Vagina (tissue), 2 donors: Measurements from ENCODE around the gene FXYD1. TPM values are rescaled to one million over a fixed set of nuclear protein-coding genes. Genes with fewer than 3 reads are reported as not detected.

Experiments used
- DNase-seq, 2 donors: peaks; one replicate each; pipeline ENCODE4 v3.0.0-alpha.2; 2017; ENCODE audit errors: extremely low spot score in 2 of 2
- H3K27ac ChIP-seq: fragments of 200-600 bp; sonication (generic); one replicate; pipeline ENCODE4 v1.5.1; 2019
- H3K27me3 ChIP-seq: fragments of 200-600 bp; sonication (generic); one replicate; pipeline ENCODE4 v1.5.1; 2019
- H3K36me3 ChIP-seq, 2 donors: fragments of 200-600 bp; sonication (generic); one replicate each; pipeline ENCODE4 v1.5.1; 2017 to 2019
- H3K4me1 ChIP-seq: fragments of 200-600 bp; sonication (generic); one replicate; pipeline ENCODE4 v1.5.1; 2019
- H3K4me3 ChIP-seq, 2 donors: fragments of 200-600 bp; sonication (generic); 1 replicate in 1 of 2; 2 replicates in 1 of 2; pipeline ENCODE4 v1.5.1; 2016 to 2019
- H3K9me3 ChIP-seq: fragments of 200-600 bp; sonication (generic); one replicate; pipeline ENCODE4 v1.5.1; 2019
- CTCF ChIP-seq, 3 experiments: fragments of 450-650 bp in 2 of 3; fragments of 200-600 bp in 1 of 3; sonication (generic) in 1 of 3; IDR thresholded peaks; one replicate each; pipeline ENCODE4 v1.5.1; 2017 to 2019; ENCODE audit warnings: antibody characterized with exemption in 3 of 3, mild to moderate bottlenecking in 2 of 3, moderate library complexity in 2 of 3
- POLR2A ChIP-seq, 2 donors: fragments of 450-650 bp; IDR thresholded peaks; one replicate each; pipeline ENCODE4 v1.6.1; 2017; ENCODE audit warnings: antibody characterized with exemption in 2 of 2, mild to moderate bottlenecking in 2 of 2, moderate library complexity in 2 of 2
- POLR2AphosphoS5 ChIP-seq, 2 donors: sonication (generic); formaldehyde crosslinking; IDR thresholded peaks; one replicate each; pipeline ENCODE4 v1.9.0; 2017; ENCODE audit warnings: antibody characterized with exemption in 2 of 2, mild to moderate bottlenecking in 2 of 2, low read depth in 1 of 2; ENCODE audit not compliant: insufficient read depth in 1 of 2
- intact Hi-C: fragments of 100-400 bp; cut with DNase I; formaldehyde crosslinking; loops from one replicate; pipeline ENCODE4 v1.15.1; 2023
- total RNA-seq: library from RNA; depleted of rRNA; stranded (reverse); fragments of >200 nt; gene quantifications from one replicate; pipeline ENCODE4 v1.2.3, GENCODE V29; 2016

Gene FXYD1
- total RNA-seq, 1 donor from 2014 or later: 135 TPM

- Histone ChIP-seq H3K4me3 (no peak overlapping the region), H3K27me3 (no peaks in the 10 kb centered on the region), H3K36me3 (no peaks in the 10 kb centered on the region), H3K9me3 (no peaks in the 10 kb centered on the region), H3K4me1 (no peaks in the 10 kb centered on the region), H3K27ac (no peak overlapping the region)
- no peak for TF ChIP-seq POLR2A (IDR thresholded peaks at IDR 0.05)
- no peak for TF ChIP-seq POLR2AphosphoS5 (IDR thresholded peaks at IDR 0.05; ENCODE audit: insufficient read depth in 1 of 2, low read depth in 1 of 2)
- TF ChIP-seq CTCF (IDR thresholded peaks at IDR 0.05): no peak
- DNase-seq: no peak
- intact Hi-C loops: no loop called here
Observed at GRCh38 chr19:35105047-35105410, 33.6 kb upstream of the FXYD1 start.

- DNase-seq: no peak
- TF ChIP-seq CTCF (IDR thresholded peaks at IDR 0.05) (no peak), POLR2A (IDR thresholded peaks at IDR 0.05) (no peak), POLR2AphosphoS5 (IDR thresholded peaks at IDR 0.05; ENCODE audit: insufficient read depth in 1 of 2, low read depth in 1 of 2) (no peak)
- H3K4me3 ChIP-seq: no peak overlapping the region
- H3K4me1 ChIP-seq: no peaks in the 10 kb centered on the region
- intact Hi-C loops: no loop called here
- H3K27ac ChIP-seq: no peak overlapping the region
- no peaks in the 10 kb centered on the region for H3K27me3 ChIP-seq
- H3K9me3 ChIP-seq: no peaks in the 10 kb centered on the region
- H3K36me3 ChIP-seq: no peaks in the 10 kb centered on the region
Observed at GRCh38 chr19:35105411-35106290, 33.0 kb upstream of the FXYD1 start.

- Histone ChIP-seq H3K36me3 (no peaks in the 10 kb centered on the region), H3K27ac (no peak overlapping the region), H3K27me3 (no peaks in the 10 kb centered on the region), H3K4me1 (no peaks in the 10 kb centered on the region), H3K4me3 (no peak overlapping the region), H3K9me3 (no peaks in the 10 kb centered on the region)
- TF ChIP-seq CTCF (IDR thresholded peaks at IDR 0.05) (no peak), POLR2A (IDR thresholded peaks at IDR 0.05) (no peak), POLR2AphosphoS5 (IDR thresholded peaks at IDR 0.05; ENCODE audit: insufficient read depth in 1 of 2, low read depth in 1 of 2) (no peak)
- intact Hi-C loops: no loop called here
- no peak for DNase-seq
Observed at GRCh38 chr19:35106291-35106583, 32.4 kb upstream of the FXYD1 start.

GRCh38 chr19:35106898-35107541, 31.6 kb upstream of the FXYD1 start:
- no peak for DNase-seq
- intact Hi-C loops: no loop called here
- Histone ChIP-seq H3K9me3 (no peaks in the 10 kb centered on the region), H3K27me3 (no peaks in the 10 kb centered on the region), H3K36me3 (no peaks in the 10 kb centered on the region), H3K4me1 (no peaks in the 10 kb centered on the region), H3K4me3 (no peak overlapping the region), H3K27ac (peak overlapping the region; percentile 35)
- no peak for TF ChIP-seq POLR2AphosphoS5 (IDR thresholded peaks at IDR 0.05; ENCODE audit: insufficient read depth in 1 of 2, low read depth in 1 of 2)
- no peak for TF ChIP-seq CTCF (IDR thresholded peaks at IDR 0.05)

GRCh38 chr19:35107545-35107944, 31.1 kb upstream of the FXYD1 start:
- DNase-seq: no peak
- intact Hi-C loops: no loop called here
- Histone ChIP-seq H3K9me3 (no peaks in the 10 kb centered on the region), H3K27ac (peak overlapping the region; percentile 35), H3K27me3 (no peaks in the 10 kb centered on the region), H3K36me3 (no peaks in the 10 kb centered on the region), H3K4me3 (no peak overlapping the region), H3K4me1 (no peaks in the 10 kb centered on the region)
- no peak for TF ChIP-seq CTCF (IDR thresholded peaks at IDR 0.05)
- no peak for TF ChIP-seq POLR2A (IDR thresholded peaks at IDR 0.05)
- TF ChIP-seq POLR2AphosphoS5 (IDR thresholded peaks at IDR 0.05; ENCODE audit: insufficient read depth in 1 of 2, low read depth in 1 of 2): peak in 1 of 2 donors; percentile 48
